Progenitor cell of endocrine pancreas (in vitro differentiated cells): ENCODE results near the gene DNAH8. TPM values are rescaled to one million over a fixed set of nuclear protein-coding genes. Genes with fewer than 3 reads are reported as not detected.

Experiments used
- DNase-seq: peaks from one replicate; pipeline ENCODE4 v3.0.0; 2021; ENCODE audit warnings: low spot score; ENCODE audit not compliant: unreplicated experiment
- H3K27ac Mint-ChIP-seq: 2 replicates; pipeline ENCODE4 v1.8.0; 2021; ENCODE audit warnings: mild to moderate bottlenecking, moderate library complexity, mixed read lengths
- H3K27me3 Mint-ChIP-seq: 2 replicates; pipeline ENCODE4 v1.8.0; 2021; ENCODE audit warnings: mixed read lengths
- H3K36me3 Mint-ChIP-seq: 2 replicates; pipeline ENCODE4 v1.8.0; 2022; ENCODE audit warnings: mixed read lengths; ENCODE audit not compliant: insufficient read depth
- H3K4me1 Mint-ChIP-seq: 2 replicates; pipeline ENCODE4 v1.8.0; 2021; ENCODE audit warnings: low read depth, mixed read lengths
- H3K4me3 Mint-ChIP-seq: 2 replicates; pipeline ENCODE4 v1.8.0; 2021; ENCODE audit warnings: low read depth, mild to moderate bottlenecking, moderate library complexity, mixed read lengths
- H3K9me3 Mint-ChIP-seq: 2 replicates; pipeline ENCODE4 v1.8.0; 2021; ENCODE audit warnings: low read depth, mixed read lengths
- total RNA-seq: library from RNA; stranded (reverse); gene quantifications from 2 replicates; pipeline ENCODE4 v1.2.1, GENCODE V29; 2021
- TF ChIP-seq, protein P1 (sequence below): fragments of 200-600 bp; sonication (generic); IDR thresholded peaks from one replicate; pipeline ENCODE4 v1.5.0; 2021; ENCODE audit warnings: antibody characterized with exemption, mild to moderate bottlenecking; ENCODE audit not compliant: unreplicated experiment

The DNAH8 gene
- total RNA-seq, 1 donor from 2014 or later = 0.12 TPM

DNA sequence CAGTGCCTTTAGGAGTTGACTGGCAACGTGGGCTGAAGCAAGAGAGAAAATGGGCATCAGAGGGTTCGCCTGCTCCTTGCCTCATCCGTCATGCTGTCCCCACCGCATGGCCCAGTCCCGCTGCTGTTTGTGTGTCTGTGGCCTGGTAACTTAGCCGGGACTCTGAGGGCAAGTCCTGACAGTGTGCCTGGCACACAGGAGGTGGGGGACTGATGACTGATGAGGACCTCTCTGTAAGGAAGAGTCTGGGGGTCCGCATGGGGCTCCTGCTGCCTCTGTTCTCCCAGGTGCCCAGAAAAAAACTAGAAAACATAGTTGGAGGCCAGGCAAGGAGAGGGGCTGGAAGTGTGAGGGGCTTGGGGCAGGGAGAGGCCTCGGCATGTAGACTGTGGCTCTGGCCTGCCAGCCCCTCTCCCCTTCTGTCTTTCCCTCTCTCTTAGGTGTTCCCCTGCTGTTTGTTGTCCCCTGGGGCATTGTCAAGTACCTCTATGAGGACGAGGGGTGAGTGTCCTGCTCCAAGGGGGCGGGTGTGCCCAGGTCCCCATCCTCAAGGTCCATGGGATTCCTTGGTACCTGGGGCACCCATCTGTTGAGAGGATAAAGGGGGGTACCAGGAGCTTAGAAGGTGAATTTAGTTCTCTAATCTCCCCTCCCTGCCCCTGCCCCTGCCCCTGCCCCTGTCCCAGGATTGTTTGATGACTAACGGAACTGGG, 362.9 kb downstream of the DNAH8 start:
- Mint-ChIP-seq H3K27ac (no peak overlapping the region), H3K36me3 (no peaks in the 10 kb centered on the region), H3K9me3 (no peaks in the 10 kb centered on the region), H3K27me3 (peaks cover 9% of the 10 kb centered on the region), H3K4me3 (no peak overlapping the region), H3K4me1 (peaks cover 2% of the 10 kb centered on the region)
- DNase-seq = no peak
- TF ChIP-seq, protein P1, sequence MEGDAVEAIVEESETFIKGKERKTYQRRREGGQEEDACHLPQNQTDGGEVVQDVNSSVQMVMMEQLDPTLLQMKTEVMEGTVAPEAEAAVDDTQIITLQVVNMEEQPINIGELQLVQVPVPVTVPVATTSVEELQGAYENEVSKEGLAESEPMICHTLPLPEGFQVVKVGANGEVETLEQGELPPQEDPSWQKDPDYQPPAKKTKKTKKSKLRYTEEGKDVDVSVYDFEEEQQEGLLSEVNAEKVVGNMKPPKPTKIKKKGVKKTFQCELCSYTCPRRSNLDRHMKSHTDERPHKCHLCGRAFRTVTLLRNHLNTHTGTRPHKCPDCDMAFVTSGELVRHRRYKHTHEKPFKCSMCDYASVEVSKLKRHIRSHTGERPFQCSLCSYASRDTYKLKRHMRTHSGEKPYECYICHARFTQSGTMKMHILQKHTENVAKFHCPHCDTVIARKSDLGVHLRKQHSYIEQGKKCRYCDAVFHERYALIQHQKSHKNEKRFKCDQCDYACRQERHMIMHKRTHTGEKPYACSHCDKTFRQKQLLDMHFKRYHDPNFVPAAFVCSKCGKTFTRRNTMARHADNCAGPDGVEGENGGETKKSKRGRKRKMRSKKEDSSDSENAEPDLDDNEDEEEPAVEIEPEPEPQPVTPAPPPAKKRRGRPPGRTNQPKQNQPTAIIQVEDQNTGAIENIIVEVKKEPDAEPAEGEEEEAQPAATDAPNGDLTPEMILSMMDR = no peak

DNA sequence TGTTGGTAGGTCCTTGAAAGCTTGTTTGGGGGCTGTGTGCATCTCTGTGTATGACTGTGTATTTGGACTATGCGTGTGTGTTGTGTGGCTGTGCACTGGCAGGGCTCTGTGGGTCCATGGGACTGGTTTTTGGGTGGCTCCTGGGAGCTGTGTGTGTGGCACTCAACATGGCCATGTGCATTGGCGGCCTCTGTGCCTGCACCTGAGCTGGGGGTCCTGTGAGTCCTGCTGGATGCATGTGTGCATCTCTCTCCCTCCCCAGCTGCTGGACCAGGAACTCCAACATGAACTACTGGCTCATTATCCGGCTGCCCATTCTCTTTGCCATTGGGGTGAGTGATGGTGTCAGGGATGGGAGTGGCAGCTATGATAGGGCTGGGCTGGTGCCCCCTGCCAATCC, 363.6 kb downstream of the DNAH8 start:
- no peak overlapping the region for H3K4me3 Mint-ChIP-seq
- H3K36me3 Mint-ChIP-seq = no peaks in the 10 kb centered on the region
- H3K27me3 Mint-ChIP-seq = peaks cover 4% of the 10 kb centered on the region
- H3K4me1 Mint-ChIP-seq = peaks cover 2% of the 10 kb centered on the region
- DNase-seq = no peak
- TF ChIP-seq, protein P1 = no peak
- H3K27ac Mint-ChIP-seq = no peak overlapping the region
- no peaks in the 10 kb centered on the region for H3K9me3 Mint-ChIP-seq

DNA sequence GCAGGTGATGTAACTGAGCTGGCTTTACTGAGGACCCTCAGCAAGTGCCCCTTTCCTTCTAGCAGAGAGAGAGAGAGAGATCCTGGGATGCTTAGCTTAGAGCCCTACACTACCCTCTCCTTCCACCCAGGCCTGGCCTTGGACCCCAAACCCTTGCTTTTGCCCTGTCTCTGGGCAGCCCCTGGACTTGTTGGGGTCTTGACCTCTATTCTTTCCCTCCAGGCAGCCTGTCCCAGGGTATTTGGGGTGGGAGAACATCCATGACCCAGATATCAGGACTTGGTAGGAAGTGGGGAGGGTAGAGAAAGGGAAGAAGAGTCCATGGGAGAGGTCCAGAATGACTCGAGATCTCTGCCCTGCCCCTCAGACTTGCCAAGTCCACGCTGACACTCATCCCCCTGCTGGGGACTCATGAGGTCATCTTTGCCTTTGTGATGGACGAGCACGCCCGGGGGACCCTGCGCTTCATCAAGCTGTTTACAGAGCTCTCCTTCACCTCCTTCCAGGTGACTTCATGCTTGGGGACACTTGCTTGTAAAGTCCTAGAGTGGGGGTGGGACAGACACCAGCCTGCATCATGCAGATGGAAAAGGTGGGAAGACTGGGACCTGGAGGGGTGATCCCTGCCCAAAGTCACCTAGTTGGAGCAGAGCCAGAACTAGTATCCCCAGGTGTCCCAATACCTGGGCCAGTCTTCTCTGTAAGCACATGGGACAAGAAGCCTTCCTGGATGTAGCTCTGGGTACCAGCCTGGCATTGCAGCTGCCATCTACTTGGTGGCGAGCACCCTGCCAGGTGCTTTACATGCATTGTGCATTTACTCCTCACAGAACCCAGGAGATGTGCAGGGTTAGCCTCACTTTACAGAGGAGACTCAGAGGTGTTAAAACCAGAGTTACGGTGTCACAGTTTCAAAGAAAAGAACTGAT, 364.4 kb downstream of the DNAH8 start:
- H3K4me3 Mint-ChIP-seq = no peak overlapping the region
- H3K9me3 Mint-ChIP-seq = no peaks in the 10 kb centered on the region
- no peak for DNase-seq
- H3K27ac Mint-ChIP-seq = no peak overlapping the region
- peaks cover 3% of the 10 kb centered on the region for H3K27me3 Mint-ChIP-seq
- TF ChIP-seq, protein P1 = no peak
- H3K36me3 Mint-ChIP-seq = no peaks in the 10 kb centered on the region
- H3K4me1 Mint-ChIP-seq = peaks cover 2% of the 10 kb centered on the region

Other genes with a start within 250 kb of the DNAH8 start
- gene BTBD9, start 75.4 kb upstream of the DNAH8 start, total RNA-seq = 25.6 and 25.9 TPM in 2 replicates
- gene GLO1, start 12.2 kb upstream of the DNAH8 start, total RNA-seq = 97.9 and 101 TPM in 2 replicates